Effector memory CD4-positive, alpha-beta T cell (primary cell): ENCODE results near the gene HOXC5.
"Not testable (repeated sequence)": the region's sequence is repeated elsewhere in the genome, so short reads cannot be mapped to it uniquely, and the experiment has no call there.

Source experiments
- DNase-seq, 3 donors: peaks; one replicate each; pipeline ENCODE4 v3.0.0-alpha.2; 2020
- H3K27ac ChIP-seq: 2 replicates; pipeline ENCODE4 v1.7.0; 2013; ENCODE audit warnings: mild to moderate bottlenecking, low read length, moderate library complexity; ENCODE audit not compliant: insufficient read depth, poor library complexity, severe bottlenecking
- H3K27me3 ChIP-seq: replicated peaks from 2 replicates; pipeline ENCODE4 v1.7.0; 2013; ENCODE audit warnings: mild to moderate bottlenecking, low read length; ENCODE audit not compliant: insufficient read depth, control insufficient read depth, poor library complexity, severe bottlenecking
- H3K36me3 ChIP-seq: 2 replicates; pipeline ENCODE4 v1.7.0; 2013; ENCODE audit warnings: mild to moderate bottlenecking, low read length, moderate library complexity; ENCODE audit not compliant: control insufficient read depth, insufficient read depth
- H3K4me1 ChIP-seq: 2 replicates; pipeline ENCODE4 v1.7.0; 2013; ENCODE audit warnings: low read length, mild to moderate bottlenecking; ENCODE audit not compliant: control insufficient read depth, insufficient read depth, poor library complexity, severe bottlenecking
- H3K4me3 ChIP-seq: 2 replicates; pipeline ENCODE4 v1.7.0; 2013; ENCODE audit warnings: low read length, low read depth, mild to moderate bottlenecking; ENCODE audit not compliant: insufficient read depth, poor library complexity, severe bottlenecking
- H3K9me3 ChIP-seq: 2 replicates; pipeline ENCODE4 v1.7.0; 2013; ENCODE audit warnings: mild to moderate bottlenecking, low read length, moderate library complexity; ENCODE audit not compliant: control insufficient read depth

The HOXC5 gene

DNA sequence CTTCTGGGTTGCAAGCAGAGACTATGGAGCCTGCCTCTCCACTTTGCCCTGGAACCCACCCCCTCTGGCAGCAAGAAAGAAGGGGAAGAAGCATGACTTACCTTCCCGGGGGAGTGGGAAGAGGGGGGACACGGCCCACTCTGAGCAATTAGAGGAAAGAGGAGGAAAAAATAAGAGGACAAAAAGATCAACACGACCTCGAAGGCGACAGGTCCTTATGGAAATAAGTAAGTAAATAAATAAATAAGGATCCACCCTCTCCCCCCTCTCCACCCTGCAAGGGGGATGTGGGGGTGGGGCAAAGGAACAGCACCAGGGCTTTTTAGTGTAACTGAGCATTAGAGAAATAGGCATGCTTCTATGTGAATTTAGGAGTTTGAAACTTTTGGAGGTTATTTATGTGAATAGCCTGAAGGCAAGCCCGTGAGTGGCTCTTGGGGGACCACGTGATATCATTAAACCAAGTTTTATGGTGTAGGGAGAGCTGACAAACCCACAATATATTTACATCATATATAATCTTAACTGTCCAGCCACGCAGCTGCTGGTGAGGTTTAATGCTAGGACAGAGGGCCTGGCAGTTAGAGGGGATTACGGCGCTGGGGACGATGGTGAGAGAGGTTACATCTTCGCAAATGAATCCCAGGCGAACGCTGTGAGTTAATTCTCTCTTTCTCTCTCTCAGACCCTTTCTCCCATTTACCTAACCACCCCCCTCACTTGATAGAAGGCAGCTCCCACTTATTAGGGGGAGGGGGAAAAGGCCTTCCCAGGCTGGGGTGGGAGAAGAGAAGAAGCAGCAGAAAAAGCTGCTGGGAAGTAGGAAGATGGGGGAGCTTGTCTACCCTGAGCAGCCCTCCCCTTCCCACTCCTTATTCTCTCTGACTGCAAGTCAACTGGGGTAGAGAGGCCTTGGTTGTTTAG lies 4.8 kb downstream of the HOXC5 start:
- Histone ChIP-seq H3K9me3 (peaks cover 7% of the 10 kb centered on the region), H3K27me3 (peaks cover 56% of the 10 kb centered on the region), H3K27ac (no peak overlapping the region), H3K4me3 (no peak overlapping the region), H3K4me1 (peaks cover 10% of the 10 kb centered on the region), H3K36me3 (no peaks in the 10 kb centered on the region)
- DNase-seq, result no peak

DNA sequence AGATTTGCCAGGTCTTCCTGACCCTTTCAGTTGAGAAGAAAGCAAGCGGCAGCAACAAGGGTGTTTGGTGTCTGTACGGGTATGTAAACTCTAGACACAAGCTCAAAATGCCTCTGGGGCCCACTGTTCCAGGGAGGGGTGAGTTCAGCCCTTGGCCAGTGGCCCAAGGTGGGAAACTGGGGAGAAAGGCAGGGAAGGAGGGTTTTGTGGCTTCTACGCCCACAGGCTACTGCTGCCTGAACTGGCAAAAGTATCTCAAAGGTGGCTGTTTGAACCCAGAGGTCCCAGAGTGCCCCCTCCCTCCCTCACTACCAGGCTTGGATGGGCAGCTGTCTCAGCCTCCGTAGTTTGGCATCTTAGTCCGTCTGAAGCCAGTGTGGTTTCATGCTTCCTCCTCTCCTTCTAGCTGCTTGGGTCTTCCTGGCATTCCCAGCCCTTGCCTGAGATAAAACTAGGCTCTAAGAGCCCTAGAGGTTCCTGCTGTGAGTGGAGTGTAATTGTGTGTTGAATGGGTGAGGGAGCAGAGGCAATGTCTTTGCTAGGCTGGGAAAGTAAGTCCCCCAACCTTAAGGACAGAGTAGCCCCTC lies 5.5 kb downstream of the HOXC5 start:
- no peaks in the 10 kb centered on the region for H3K9me3 ChIP-seq
- DNase-seq, result no peak
- H3K4me3 ChIP-seq, result no peak overlapping the region
- no peaks in the 10 kb centered on the region for H3K36me3 ChIP-seq
- H3K4me1 ChIP-seq, result peaks cover 10% of the 10 kb centered on the region
- peaks cover 48% of the 10 kb centered on the region for H3K27me3 ChIP-seq
- H3K27ac ChIP-seq, result no peak overlapping the region

DNA sequence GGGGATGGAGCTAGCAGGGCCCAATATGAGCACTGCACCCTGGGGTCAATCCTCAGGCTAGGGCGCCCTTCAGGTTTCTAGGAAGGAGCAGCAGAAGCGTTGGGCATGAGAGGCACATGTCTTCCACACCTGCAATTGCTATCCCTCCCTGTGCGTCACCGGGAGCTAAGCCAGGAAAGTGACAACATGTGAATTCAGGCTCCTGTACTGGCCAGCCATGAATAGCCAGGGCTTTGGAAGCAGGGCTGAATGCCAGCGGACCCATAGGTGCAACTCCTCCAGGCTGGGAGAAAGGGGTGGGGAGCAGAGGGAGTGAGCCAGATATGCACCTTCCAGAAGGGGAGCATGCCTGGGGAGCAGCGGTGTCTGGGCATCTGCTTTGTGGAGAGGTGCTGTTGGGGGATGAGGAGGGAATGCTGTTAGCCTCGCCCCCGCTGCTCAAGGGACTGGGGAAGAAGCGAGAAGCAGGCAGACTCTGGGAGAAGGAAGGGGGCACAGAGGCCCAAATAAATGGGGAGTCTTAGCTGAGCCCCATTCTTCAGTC lies 6.1 kb downstream of the HOXC5 start:
- no peak for DNase-seq
- Histone ChIP-seq H3K4me3 (no peak overlapping the region), H3K27me3 (peaks cover 44% of the 10 kb centered on the region), H3K4me1 (peaks cover 7% of the 10 kb centered on the region), H3K9me3 (no peaks in the 10 kb centered on the region), H3K36me3 (no peaks in the 10 kb centered on the region), H3K27ac (no peak overlapping the region)

DNA sequence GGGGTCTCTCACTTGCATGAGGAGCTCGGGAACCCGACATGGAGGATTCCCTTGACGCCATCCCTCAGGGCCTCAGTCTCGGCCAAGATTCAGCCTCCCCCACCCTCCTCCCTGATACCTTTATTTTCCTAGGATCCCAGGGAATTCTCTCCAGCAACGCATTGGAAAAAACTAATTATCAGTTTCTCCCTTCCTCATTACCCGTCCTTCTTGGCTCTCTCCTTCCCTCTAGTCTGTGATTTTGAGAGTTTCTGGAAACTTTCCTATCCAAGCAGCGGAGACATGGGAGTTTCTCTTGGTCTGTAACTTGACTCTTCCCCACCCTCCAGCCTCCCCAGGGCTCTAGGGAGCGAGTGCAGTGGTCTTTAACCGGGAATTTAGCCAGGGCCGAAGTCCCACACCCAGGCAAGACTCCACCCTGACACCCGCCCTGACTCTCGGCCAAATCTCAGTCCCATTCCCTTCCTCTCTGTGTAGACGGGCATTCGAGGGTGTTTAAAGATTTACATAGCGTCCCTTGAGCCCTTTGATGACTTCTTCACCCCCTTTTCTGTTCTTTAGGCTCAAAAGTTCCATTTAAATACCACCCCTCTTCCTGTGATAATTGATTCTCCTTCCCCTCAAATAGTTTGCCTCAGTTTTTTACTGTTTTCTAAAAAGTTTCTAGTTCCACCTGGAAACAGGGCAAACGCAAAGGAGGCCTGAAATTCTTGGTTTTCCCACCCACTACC lies 6.7 kb downstream of the HOXC5 start:
- H3K27me3 ChIP-seq, result peaks cover 40% of the 10 kb centered on the region
- no peaks in the 10 kb centered on the region for H3K9me3 ChIP-seq
- DNase-seq, result no peak
- H3K36me3 ChIP-seq, result no peaks in the 10 kb centered on the region
- H3K4me3 ChIP-seq, result no peak overlapping the region
- H3K4me1 ChIP-seq, result peaks cover under 1% of the 10 kb centered on the region
- no peak overlapping the region for H3K27ac ChIP-seq

DNA sequence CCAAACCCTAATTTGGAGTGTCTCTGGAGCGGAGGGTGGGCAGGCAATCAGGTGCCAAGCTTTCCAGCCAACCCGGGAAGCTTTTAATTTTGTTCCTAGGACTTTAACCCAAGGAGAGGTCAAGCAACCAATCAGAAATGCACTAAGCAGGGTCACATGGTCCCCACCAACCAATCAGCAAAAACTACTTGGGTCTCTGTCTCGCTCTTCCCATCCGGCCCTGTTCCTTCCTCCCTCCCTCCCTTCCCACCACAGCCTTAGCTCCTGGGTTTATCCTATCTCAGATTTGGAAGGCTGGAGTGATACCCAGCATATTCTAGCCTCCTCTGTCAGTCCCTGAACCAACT lies 7.3 kb downstream of the HOXC5 start:
- Histone ChIP-seq H3K36me3 (no peaks in the 10 kb centered on the region), H3K27me3 (peaks cover 38% of the 10 kb centered on the region), H3K27ac (no peak overlapping the region), H3K4me3 (no peak overlapping the region), H3K9me3 (no peaks in the 10 kb centered on the region), H3K4me1 (no peaks in the 10 kb centered on the region)
- no peak for DNase-seq

DNA sequence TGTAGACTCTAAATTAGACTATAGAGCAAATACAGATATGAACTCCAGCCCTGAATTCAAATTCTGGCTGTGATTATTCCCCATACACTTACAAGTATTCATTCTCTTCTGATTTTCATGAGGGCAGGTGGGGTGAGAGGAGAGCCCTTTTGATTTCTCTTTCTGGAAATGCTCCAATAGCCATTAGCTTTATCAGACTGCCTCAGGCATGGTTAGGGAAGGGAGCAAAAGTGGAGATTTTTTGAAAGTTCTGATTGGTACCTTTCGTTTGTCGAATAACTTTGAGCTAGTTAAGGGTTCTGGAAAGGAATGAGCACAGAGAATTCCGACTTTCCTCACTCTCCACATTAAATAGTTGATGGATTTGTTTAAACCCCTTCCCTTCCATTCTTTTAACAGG lies 7.8 kb downstream of the HOXC5 start:
- H3K4me1 ChIP-seq, result no peaks in the 10 kb centered on the region
- no peak for DNase-seq
- no peak overlapping the region for H3K4me3 ChIP-seq
- H3K9me3 ChIP-seq, result no peaks in the 10 kb centered on the region
- H3K27me3 ChIP-seq, result peaks cover 38% of the 10 kb centered on the region
- H3K27ac ChIP-seq, result no peak overlapping the region
- no peaks in the 10 kb centered on the region for H3K36me3 ChIP-seq

DNA sequence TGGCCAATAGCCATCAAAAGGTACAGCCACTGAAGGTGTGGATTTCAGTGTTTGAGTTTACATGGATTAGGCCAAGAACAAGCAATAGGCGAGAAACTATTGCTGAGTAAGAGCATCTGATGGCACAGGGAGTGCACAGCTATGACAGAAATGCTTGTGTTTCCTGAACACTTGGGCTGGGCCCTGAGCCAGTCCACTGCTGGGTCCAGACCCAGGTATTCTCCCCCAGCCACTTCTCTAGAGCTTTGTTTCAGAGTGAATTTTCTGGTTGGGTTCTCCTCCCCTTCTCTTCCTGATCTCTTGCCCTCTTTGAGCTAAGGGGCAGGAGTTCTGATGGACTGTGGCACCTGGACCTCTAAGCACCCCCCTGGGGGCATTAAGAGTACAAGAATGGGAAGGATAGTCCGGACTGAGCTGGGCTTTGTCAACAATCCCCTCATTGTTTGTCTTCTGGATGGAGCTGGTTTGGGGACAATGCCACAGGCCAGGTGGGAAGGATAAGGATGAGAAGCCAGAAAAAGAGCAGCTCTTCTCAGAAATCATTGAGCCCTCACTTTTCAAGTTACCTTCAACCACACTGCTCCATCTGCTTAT lies 8.3 kb downstream of the HOXC5 start:
- H3K27ac ChIP-seq, result no peak overlapping the region
- no peaks in the 10 kb centered on the region for H3K4me1 ChIP-seq
- H3K4me3 ChIP-seq, result no peak overlapping the region
- H3K9me3 ChIP-seq, result no peaks in the 10 kb centered on the region
- no peak for DNase-seq
- H3K27me3 ChIP-seq, result peaks cover 39% of the 10 kb centered on the region
- H3K36me3 ChIP-seq, result no peaks in the 10 kb centered on the region

DNA sequence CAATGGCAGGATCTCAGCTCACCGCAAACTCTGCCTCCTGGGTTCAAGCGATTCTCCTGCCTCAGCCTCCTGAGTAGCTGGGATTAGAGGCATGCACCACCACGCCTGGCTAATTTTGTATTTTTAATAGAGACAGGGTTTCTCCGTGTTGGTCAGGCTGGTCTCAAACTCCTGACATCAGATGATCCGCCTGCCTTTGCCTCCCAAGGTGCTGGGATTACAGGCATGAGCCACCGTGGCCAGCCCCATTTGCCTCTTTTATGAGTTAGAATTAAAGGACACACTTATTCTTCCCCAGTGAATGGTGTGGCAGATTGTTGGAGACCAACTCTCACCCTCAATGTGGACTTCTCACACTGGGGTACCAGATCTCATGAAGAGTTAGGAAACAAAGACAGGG lies 9.2 kb downstream of the HOXC5 start:
- not testable (repeated sequence) for H3K27ac ChIP-seq, DNase-seq, H3K4me3 ChIP-seq, H3K36me3 ChIP-seq, H3K9me3 ChIP-seq, H3K4me1 ChIP-seq
- H3K27me3 ChIP-seq, result peaks cover 43% of the 10 kb centered on the region

DNA sequence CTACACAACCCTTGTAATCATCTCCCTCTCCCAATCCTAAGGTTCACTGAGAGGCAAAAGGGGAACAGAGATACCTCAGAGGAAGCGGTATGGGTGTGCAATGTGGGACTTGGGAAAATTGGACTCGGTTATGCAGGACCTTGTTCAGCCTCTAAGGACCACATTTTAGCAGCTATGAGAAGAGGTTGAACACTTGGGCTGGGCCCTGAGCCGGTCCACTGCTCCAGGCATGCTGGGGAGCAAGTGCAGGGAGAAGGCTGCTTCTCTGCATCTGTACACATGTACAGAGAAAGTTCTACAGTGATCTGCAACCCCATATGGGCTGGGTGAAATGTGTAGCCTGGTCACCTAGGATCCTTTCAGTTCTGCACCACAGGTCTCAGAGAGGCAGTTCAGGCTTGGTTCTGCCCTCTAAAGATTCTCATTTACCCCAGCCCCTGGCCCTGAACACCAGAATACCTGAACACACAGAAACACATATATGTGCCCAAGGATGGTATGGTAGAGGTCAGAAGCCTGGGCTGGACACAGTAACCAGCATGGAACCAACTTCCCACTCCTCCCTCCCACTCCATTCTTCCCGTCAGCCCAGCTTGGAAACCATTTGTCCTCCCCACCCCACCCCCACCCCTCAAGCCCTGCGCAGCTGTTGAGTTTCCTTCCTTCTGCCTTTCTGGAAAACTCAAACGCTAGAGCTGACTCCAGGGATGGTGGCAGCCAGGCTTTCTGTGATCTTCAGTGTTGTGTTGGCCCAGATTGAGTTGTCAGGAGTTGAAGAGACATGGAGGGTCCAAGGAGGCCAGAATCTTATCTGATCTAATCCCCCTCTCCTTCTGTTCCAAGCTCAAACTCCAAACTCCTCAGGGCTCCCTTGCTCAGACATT lies 10.4 kb downstream of the HOXC5 start:
- H3K27ac ChIP-seq, result no peak overlapping the region
- peaks cover 13% of the 10 kb centered on the region for H3K4me1 ChIP-seq
- H3K9me3 ChIP-seq, result no peaks in the 10 kb centered on the region
- peaks cover 49% of the 10 kb centered on the region for H3K27me3 ChIP-seq
- H3K36me3 ChIP-seq, result no peaks in the 10 kb centered on the region
- H3K4me3 ChIP-seq, result no peak overlapping the region
- DNase-seq, result no peak
